NOMO-1 (cell line): Measurements from ENCODE around the gene LHPP.

ENCODE experiments used
- DNase-seq, 2 experiments: peaks; one replicate each; lab custom pipeline; 2025; ENCODE audit not compliant: unreplicated experiment in 2 of 2; lab: John Stamatoyannopoulos, UW

LHPP gene

GRCh38 chr10:124446830-124447750 is 14.5 kb upstream of the LHPP start:
- no peak for DNase-seq

GRCh38 chr10:124447751-124448466 is 13.7 kb upstream of the LHPP start:
- no peak for DNase-seq

- no peak for DNase-seq
Measured at GRCh38 chr10:124448696-124449169, 12.9 kb upstream of the LHPP start.

GRCh38 chr10:124449170-124450011 is 12.2 kb upstream of the LHPP start:
- DNase-seq, result no peak

- no peak for DNase-seq
Measured at GRCh38 chr10:124450012-124450782, 11.4 kb upstream of the LHPP start, which contains the start of gene NKX1-2. NKX1-2 (minus strand) TSS chr10:124450035; CDS start chr10:124449943, 92 bp downstream.

GRCh38 chr10:124450783-124451057 is 10.9 kb upstream of the LHPP start:
- DNase-seq, result no peak

- DNase-seq, result no peak
Measured at GRCh38 chr10:124451276-124451675, 10.3 kb upstream of the LHPP start.

- no peak for DNase-seq
Measured at GRCh38 chr10:124453960-124454610, 7.5 kb upstream of the LHPP start.

GRCh38 chr10:124455441-124455840 is 6.2 kb upstream of the LHPP start:
- no peak for DNase-seq

GRCh38 chr10:124458473-124458872 is 3.1 kb upstream of the LHPP start:
- DNase-seq, result no peak

- DNase-seq, result no peak
Measured at GRCh38 chr10:124458889-124459288, 2.7 kb upstream of the LHPP start.

GRCh38 chr10:124459395-124459794 is 2.2 kb upstream of the LHPP start:
- no peak for DNase-seq

GRCh38 chr10:124460144-124460543 is 1.5 kb upstream of the LHPP start:
- DNase-seq, result no peak

GRCh38 chr10:124462348-124462695 is 699 bp downstream of the LHPP start:
- DNase-seq, result no peak

GRCh38 chr10:124464028-124464965 is 2.7 kb downstream of the LHPP start:
- no peak for DNase-seq

GRCh38 chr10:124465003-124465776 is 3.6 kb downstream of the LHPP start:
- peak; percentile 19 to 63 for DNase-seq

GRCh38 chr10:124465777-124466488 is 4.3 kb downstream of the LHPP start:
- no peak for DNase-seq
